ENCODE measurements around the gene GRM4.

GRM4 gene

DNA sequence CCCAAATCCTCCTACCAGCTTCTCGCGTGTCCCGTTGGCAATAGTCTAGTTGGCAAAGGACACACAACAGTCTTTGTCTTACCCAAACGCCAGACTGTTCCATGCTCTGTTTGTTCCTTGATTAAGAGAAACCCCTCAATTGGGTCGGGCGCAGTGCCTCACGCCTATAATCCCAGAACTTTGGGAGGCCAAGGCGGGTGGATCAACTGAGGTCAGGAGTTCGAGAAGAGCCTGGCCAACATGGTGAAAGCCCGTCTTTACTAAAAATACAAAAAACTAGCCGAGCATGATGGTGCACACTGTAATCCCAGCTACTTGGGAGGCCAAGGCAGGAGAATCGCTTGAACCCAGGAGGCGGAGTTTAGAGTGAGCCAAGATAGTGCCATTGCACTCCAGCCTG lies 153.7 kb downstream of the GRM4 start:
- no peak overlapping the region for H3K9ac ChIP-seq
- H4K20me1 ChIP-seq (ENCODE audit: insufficient read depth): no peaks in the 10 kb centered on the region
- H2AFZ ChIP-seq (ENCODE audit: low read depth): no peak overlapping the region
- no peak overlapping the region for H3K4me2 ChIP-seq
- TF ChIP-seq, protein P1, sequence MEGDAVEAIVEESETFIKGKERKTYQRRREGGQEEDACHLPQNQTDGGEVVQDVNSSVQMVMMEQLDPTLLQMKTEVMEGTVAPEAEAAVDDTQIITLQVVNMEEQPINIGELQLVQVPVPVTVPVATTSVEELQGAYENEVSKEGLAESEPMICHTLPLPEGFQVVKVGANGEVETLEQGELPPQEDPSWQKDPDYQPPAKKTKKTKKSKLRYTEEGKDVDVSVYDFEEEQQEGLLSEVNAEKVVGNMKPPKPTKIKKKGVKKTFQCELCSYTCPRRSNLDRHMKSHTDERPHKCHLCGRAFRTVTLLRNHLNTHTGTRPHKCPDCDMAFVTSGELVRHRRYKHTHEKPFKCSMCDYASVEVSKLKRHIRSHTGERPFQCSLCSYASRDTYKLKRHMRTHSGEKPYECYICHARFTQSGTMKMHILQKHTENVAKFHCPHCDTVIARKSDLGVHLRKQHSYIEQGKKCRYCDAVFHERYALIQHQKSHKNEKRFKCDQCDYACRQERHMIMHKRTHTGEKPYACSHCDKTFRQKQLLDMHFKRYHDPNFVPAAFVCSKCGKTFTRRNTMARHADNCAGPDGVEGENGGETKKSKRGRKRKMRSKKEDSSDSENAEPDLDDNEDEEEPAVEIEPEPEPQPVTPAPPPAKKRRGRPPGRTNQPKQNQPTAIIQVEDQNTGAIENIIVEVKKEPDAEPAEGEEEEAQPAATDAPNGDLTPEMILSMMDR (conservative IDR thresholded peaks at IDR 0.05; ENCODE audit: low read depth, low read length): no peak
- no peaks in the 10 kb centered on the region for H3K36me3 ChIP-seq (ENCODE audit: insufficient read depth)
- H3K4me3 ChIP-seq (IDR thresholded peaks at IDR 0.05; ENCODE audit: insufficient read depth, low read depth, low read length): no peak overlapping the region
- H3K27ac ChIP-seq: no peak overlapping the region
- peaks cover 65% of the 10 kb centered on the region for H3K27me3 ChIP-seq (ENCODE audit: insufficient read depth, low read depth)
- H3K4me1 ChIP-seq (ENCODE audit: low read depth, poor library complexity, severe bottlenecking): no peaks in the 10 kb centered on the region
- H3K79me2 ChIP-seq (ENCODE audit: insufficient read depth, low read depth): no peaks in the 10 kb centered on the region

DNA sequence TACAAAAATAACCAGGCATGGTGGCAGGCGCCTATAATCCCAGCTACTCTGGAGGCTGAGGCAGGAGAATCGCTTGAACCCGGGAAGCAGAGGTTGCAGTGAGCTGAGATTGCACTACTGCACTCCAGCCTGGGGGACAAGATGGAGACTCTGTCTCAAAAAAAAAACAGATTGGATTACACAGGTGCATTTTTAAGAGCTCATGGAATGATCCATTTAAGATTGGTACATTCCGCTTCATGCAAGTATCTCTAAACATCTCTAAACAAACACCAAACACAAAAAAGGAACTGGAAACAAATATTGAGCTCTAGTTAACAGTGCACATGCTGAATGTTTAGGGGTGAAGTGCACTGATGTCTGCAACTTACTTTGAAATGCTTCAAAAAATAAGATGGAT lies 154.3 kb downstream of the GRM4 start:
- H2AFZ ChIP-seq (ENCODE audit: low read depth): no peak overlapping the region
- H3K27me3 ChIP-seq (ENCODE audit: insufficient read depth, low read depth): peaks cover 65% of the 10 kb centered on the region
- H3K27ac ChIP-seq: no peak overlapping the region
- TF ChIP-seq, protein P1 (conservative IDR thresholded peaks at IDR 0.05; ENCODE audit: low read depth, low read length): no peak
- H3K4me2 ChIP-seq: no peak overlapping the region
- H4K20me1 ChIP-seq (ENCODE audit: insufficient read depth): no peaks in the 10 kb centered on the region
- no peaks in the 10 kb centered on the region for H3K79me2 ChIP-seq (ENCODE audit: insufficient read depth, low read depth)
- no peak overlapping the region for H3K4me3 ChIP-seq (IDR thresholded peaks at IDR 0.05; ENCODE audit: insufficient read depth, low read depth, low read length)
- H3K36me3 ChIP-seq (ENCODE audit: insufficient read depth): no peaks in the 10 kb centered on the region
- H3K4me1 ChIP-seq (ENCODE audit: low read depth, poor library complexity, severe bottlenecking): no peaks in the 10 kb centered on the region
- H3K9ac ChIP-seq: no peak overlapping the region

DNA sequence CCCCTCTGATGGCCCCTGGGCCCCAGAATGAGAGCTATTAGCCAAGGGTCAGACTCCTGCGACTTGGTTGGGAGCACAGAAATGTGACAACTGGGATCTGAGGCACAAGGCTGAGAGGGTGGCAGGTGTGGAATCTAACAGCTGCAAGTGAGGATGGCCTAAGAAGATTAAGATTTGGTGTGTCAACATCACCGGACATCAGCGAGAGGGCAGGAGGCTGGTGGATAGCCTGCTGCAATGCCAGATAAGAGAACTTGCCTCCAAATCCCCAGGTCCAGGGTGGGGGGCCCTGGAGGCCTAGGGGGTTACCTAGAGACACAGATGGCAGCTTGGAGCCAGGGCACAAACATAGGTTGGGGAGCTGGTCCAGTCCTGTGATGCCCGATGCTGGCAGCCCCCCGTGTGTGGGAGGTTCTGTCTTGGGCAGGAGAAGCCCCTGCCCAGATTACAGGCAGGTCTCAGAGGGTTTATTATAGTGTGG lies 155.8 kb downstream of the GRM4 start:
- no peak overlapping the region for H3K4me3 ChIP-seq (IDR thresholded peaks at IDR 0.05; ENCODE audit: insufficient read depth, low read depth, low read length)

DNA sequence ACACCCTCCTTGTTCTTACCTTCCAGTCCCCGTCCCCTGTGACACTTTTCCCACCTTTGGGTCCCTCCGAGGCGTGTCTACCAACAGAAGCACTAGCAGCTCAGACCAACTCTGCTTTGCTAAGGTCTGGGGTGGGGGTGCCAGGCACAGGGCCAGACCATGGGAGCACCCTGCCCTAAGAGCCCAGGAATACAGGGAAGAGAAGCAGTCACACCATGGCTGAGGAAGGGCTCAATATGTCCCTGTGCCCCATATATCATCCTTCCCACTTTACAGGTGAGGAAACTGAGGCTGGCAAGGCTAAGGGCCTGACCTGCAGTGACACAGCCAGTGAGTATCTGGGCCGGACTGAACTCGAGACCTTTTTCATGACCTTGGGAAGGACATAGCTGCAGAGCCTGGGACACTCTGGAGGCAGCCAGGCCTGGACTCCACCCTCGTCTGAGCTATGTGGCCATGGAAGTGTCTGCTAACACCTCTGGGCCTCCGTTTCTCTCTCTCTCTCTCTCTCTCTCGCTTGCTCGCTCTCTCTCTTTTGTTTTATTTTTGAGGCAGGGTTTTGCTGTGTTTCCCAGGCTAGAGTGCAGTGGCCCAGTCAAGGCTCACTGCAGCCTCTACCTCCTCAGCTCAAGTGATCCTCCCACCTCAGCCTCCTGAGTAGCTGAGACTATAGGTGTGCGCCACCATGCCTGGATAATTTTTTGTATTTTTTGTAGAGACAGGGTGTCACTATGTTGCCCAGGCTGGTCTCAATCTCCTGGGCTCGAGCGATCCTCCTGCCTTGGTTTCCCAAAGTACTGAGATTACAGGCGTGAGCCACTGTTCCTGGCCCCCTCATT lies 156.7 kb downstream of the GRM4 start:
- no peak overlapping the region for H3K27ac ChIP-seq
- peaks cover 66% of the 10 kb centered on the region for H3K27me3 ChIP-seq (ENCODE audit: insufficient read depth, low read depth)
- H3K9ac ChIP-seq: no peak overlapping the region
- no peaks in the 10 kb centered on the region for H3K4me1 ChIP-seq (ENCODE audit: low read depth, poor library complexity, severe bottlenecking)
- no peak overlapping the region for H2AFZ ChIP-seq (ENCODE audit: low read depth)
- no peaks in the 10 kb centered on the region for H3K79me2 ChIP-seq (ENCODE audit: insufficient read depth, low read depth)
- no peaks in the 10 kb centered on the region for H3K36me3 ChIP-seq (ENCODE audit: insufficient read depth)
- TF ChIP-seq, protein P1 (conservative IDR thresholded peaks at IDR 0.05; ENCODE audit: low read depth, low read length): no peak
- H4K20me1 ChIP-seq (ENCODE audit: insufficient read depth): no peaks in the 10 kb centered on the region
- H3K4me2 ChIP-seq: no peak overlapping the region
- H3K4me3 ChIP-seq (IDR thresholded peaks at IDR 0.05; ENCODE audit: insufficient read depth, low read depth, low read length): no peak overlapping the region

More for the DNA sequence above, 155.8 kb downstream of the GRM4 start:
- no peaks in the 10 kb centered on the region for H4K20me1 ChIP-seq (ENCODE audit: insufficient read depth)
- peaks cover 64% of the 10 kb centered on the region for H3K27me3 ChIP-seq (ENCODE audit: insufficient read depth, low read depth)
- H3K4me2 ChIP-seq: no peak overlapping the region
- H3K4me1 ChIP-seq (ENCODE audit: low read depth, poor library complexity, severe bottlenecking): no peaks in the 10 kb centered on the region
- H2AFZ ChIP-seq (ENCODE audit: low read depth): no peak overlapping the region
- TF ChIP-seq, protein P1 (conservative IDR thresholded peaks at IDR 0.05; ENCODE audit: low read depth, low read length): no peak
- H3K9ac ChIP-seq: no peak overlapping the region
- no peaks in the 10 kb centered on the region for H3K36me3 ChIP-seq (ENCODE audit: insufficient read depth)
- no peak overlapping the region for H3K27ac ChIP-seq
- no peaks in the 10 kb centered on the region for H3K79me2 ChIP-seq (ENCODE audit: insufficient read depth, low read depth)
